ENCODE data around the gene GGCX. TPM values are rescaled to one million over a fixed set of nuclear protein-coding genes. Genes with fewer than 3 reads are reported as not detected.

GGCX gene
- total and polyA plus RNA-seq, 2 of the 13 experiments (the other 11 are each of a cell fraction or from before 2014, with no cell fraction given) = 72.5 to 103 TPM

DNA sequence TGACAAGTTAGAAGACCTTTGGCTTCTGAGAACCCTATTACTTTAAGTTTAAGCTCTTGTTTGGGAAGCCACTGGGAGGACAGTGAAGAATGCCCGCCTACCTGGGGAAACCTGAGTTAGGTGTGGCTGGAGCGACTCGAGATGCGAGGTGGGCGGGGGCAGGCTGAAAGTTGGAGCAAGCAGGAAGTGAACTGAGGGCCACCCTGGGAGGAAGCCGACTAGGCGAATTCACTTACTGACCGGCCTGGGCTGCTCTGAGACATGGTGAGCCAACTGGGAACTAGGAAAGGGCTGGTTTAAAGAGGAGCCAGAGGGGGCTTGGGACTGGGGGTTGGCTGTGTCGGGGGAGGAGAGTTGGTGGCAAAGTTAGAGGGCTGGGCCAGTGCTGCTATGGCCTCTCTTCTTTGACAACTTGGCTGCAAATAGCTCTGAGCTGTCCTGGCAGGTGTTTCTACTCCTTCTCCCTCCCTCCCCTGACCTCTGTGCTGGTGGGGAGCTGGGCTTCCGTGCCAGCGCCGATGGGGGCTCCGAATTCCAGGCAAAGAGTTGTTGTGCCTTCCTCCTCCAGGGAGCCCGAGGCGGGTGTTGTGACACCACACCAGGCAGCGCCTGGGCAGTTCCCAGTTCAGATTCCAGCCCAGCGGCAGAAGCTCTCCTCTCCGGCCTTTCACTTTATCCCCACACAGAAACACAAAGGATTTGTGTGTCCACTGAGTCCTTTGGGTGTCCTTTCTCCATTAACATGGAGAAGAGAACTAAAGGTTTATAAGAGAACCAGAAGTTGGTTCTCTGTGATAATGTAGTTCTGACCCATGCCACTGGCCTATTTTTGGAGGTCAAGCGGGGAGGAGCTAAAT lies 16.3 kb upstream of the GGCX start, which contains the start of gene VAMP8 (continued):
- TF ChIP-seq, protein P1, sequence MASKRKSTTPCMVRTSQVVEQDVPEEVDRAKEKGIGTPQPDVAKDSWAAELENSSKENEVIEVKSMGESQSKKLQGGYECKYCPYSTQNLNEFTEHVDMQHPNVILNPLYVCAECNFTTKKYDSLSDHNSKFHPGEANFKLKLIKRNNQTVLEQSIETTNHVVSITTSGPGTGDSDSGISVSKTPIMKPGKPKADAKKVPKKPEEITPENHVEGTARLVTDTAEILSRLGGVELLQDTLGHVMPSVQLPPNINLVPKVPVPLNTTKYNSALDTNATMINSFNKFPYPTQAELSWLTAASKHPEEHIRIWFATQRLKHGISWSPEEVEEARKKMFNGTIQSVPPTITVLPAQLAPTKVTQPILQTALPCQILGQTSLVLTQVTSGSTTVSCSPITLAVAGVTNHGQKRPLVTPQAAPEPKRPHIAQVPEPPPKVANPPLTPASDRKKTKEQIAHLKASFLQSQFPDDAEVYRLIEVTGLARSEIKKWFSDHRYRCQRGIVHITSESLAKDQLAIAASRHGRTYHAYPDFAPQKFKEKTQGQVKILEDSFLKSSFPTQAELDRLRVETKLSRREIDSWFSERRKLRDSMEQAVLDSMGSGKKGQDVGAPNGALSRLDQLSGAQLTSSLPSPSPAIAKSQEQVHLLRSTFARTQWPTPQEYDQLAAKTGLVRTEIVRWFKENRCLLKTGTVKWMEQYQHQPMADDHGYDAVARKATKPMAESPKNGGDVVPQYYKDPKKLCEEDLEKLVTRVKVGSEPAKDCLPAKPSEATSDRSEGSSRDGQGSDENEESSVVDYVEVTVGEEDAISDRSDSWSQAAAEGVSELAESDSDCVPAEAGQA (IDR thresholded peaks at IDR 0.05; ENCODE audit: low read depth) = no peak
- TF ChIP-seq, protein P1 (CRISPR knock-in tag; IDR thresholded peaks at IDR 0.05; ENCODE audit: borderline replicate concordance) = no peak
- TF ChIP-seq, protein P2, sequence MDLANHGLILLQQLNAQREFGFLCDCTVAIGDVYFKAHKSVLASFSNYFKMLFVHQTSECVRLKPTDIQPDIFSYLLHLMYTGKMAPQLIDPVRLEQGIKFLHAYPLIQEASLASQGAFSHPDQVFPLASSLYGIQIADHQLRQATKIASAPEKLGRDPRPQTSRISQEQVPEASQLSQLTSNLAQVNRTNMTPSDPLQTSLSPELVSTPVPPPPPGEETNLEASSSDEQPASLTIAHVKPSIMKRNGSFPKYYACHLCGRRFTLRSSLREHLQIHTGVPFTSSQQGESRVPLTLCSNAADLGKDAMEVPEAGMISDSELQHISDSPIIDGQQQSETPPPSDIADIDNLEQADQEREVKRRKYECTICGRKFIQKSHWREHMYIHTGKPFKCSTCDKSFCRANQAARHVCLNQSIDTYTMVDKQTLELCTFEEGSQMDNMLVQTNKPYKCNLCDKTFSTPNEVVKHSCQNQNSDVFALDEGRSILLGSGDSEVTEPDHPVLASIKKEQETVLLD (CRISPR knock-in tag; IDR thresholded peaks at IDR 0.05; ENCODE audit: low read depth) = no peak
- TF ChIP-seq XRCC5 (optimal IDR thresholded peaks at IDR 0.05; ENCODE audit: low read length) (no peak), PLRG1 (conservative IDR thresholded peaks at IDR 0.05) (no peak), ELF4 (CRISPR knock-in tag; IDR thresholded peaks at IDR 0.05; ENCODE audit: borderline replicate concordance) (0 out of 2 replicates have a peak, but pooled peaks have one; percentile 4), CAMTA2 (CRISPR knock-in tag; IDR thresholded peaks at IDR 0.05; ENCODE audit: borderline replicate concordance) (no peak), FOSL2 (CRISPR knock-in tag; IDR thresholded peaks at IDR 0.05) (no peak), ATAD3A (CRISPR knock-in tag; IDR thresholded peaks at IDR 0.05) (no peak), ERF (CRISPR knock-in tag; IDR thresholded peaks at IDR 0.05) (no peak), ZNF326 (CRISPR knock-in tag; IDR thresholded peaks at IDR 0.05; ENCODE audit: borderline replicate concordance) (no peak), PCBP2 (optimal IDR thresholded peaks at IDR 0.05; ENCODE audit: low read depth, low read length, poor library complexity, severe bottlenecking) (no peak), RFX5 (IDR thresholded peaks at IDR 0.05; ENCODE audit: low read depth, low read length) (no peak), CBX1 (IDR thresholded peaks at IDR 0.05; ENCODE audit: low read depth) (no peak), ZNF121 (CRISPR knock-in tag; IDR thresholded peaks at IDR 0.05) (no peak; the same call in 1 of the 2 replicates), TCF12 (IDR thresholded peaks at IDR 0.05) (no peak), TCF12 (CRISPR knock-in tag; IDR thresholded peaks at IDR 0.05) (no peak)
- TF ChIP-seq, protein P3, sequence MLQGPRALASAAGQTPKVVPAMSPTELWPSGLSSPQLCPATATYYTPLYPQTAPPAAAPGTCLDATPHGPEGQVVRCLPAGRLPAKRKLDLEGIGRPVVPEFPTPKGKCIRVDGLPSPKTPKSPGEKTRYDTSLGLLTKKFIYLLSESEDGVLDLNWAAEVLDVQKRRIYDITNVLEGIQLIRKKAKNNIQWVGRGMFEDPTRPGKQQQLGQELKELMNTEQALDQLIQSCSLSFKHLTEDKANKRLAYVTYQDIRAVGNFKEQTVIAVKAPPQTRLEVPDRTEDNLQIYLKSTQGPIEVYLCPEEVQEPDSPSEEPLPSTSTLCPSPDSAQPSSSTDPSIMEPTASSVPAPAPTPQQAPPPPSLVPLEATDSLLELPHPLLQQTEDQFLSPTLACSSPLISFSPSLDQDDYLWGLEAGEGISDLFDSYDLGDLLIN (CRISPR knock-in tag; IDR thresholded peaks at IDR 0.05; ENCODE audit: borderline replicate concordance) = no peak
- TF ChIP-seq, protein P4, sequence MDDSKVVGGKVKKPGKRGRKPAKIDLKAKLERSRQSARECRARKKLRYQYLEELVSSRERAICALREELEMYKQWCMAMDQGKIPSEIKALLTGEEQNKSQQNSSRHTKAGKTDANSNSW (CRISPR knock-in tag; IDR thresholded peaks at IDR 0.05; ENCODE audit: borderline replicate concordance) = no peak
- TF ChIP-seq, protein P5, sequence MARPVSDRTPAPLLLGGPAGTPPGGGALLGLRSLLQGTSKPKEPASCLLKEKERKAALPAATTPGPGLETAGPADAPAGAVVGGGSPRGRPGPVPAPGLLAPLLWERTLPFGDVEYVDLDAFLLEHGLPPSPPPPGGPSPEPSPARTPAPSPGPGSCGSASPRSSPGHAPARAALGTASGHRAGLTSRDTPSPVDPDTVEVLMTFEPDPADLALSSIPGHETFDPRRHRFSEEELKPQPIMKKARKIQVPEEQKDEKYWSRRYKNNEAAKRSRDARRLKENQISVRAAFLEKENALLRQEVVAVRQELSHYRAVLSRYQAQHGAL (CRISPR knock-in tag; IDR thresholded peaks at IDR 0.05; ENCODE audit: not compliant biosample characterization) = no peak

Data from HepG2 (cell line).